ENCODE results near the gene RDM1. TPM values are rescaled to one million over a fixed set of nuclear protein-coding genes. Genes with fewer than 3 reads are reported as not detected.
"Not testable (repeated sequence)": the region's sequence is repeated elsewhere in the genome, so short reads cannot be mapped to it uniquely, and the experiment has no call there.

Gene RDM1
- total RNA-seq, 1 donor, result not detected

DNA sequence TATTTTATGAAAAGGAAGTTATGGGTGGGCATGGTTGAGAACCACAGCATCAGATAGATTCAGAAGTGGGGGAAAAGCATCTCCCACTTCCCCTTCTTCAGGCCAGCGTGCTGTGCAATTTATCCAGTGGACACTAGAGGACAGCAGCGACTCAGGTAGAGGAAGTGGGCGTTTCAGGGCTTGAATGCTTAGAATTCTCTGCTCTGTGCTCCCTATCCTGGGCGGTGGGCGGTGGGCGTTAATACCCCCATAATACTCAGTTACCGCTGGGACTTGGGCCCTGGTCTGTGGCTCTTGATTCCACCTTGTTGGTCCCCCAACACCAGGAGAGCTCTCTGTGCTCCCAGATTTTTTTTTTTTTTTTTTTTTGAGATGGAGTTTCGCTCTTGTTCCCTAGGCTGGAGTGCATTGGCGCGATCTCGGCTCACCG lies 16.6 kb upstream of the RDM1 start:
- Histone ChIP-seq H3K4me3 (ENCODE audit: low read length) (no peak overlapping the region), H3K9me3 (ENCODE audit: low read depth, low read length) (no peaks in the 10 kb centered on the region), H3K4me1 (ENCODE audit: insufficient read depth, low read length) (peaks cover 7% of the 10 kb centered on the region), H3K27me3 (ENCODE audit: insufficient read depth, low read length) (no peaks in the 10 kb centered on the region)

DNA sequence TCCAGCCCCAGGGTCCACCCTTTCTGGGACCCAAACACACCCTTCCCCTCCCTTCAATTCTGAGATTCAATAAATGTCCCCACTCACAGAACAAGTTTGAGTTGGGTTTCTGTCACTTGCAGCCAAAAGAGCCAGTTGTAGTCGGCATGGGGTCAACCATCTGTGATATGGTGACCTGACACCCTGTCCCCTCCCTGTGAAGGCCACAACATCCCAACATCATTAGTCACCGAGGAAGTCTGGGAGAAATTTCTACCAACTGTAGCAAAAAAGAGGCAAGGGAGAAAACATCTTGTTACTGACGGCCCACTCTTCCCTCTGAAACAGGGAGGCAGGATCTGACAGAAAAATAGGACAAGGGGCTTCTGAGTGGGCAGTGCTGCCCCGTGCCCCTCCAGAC lies 13.6 kb upstream of the RDM1 start:
- H3K27me3 ChIP-seq (ENCODE audit: insufficient read depth, low read length), result no peaks in the 10 kb centered on the region
- H3K9me3 ChIP-seq (ENCODE audit: low read depth, low read length), result no peaks in the 10 kb centered on the region
- peaks cover 7% of the 10 kb centered on the region for H3K4me1 ChIP-seq (ENCODE audit: insufficient read depth, low read length)
- no peak overlapping the region for H3K4me3 ChIP-seq (ENCODE audit: low read length)

DNA sequence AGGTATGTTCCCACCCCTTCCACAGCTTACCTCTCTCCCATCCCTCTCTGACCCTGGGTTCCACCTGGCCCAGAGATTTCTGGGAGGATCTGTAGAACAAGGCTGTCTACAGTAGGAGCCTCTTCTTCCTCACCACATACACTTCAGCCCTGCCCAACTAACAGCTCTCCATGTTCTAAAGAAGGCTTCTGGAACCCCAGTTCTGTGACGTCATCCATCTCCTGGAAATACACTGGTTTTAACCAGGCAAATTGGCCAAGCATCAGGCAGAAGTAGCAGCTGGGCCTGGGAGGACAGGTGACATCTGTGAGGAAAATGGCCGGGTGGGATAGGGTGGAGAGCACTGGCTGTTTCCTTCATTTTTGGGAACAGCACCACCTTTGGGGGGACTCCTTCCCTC lies 13.0 kb upstream of the RDM1 start, which contains the start of gene LYZL6:
Gene LYZL6 (minus strand): TSS at position 177 of the 400 bp plus-strand sequence. CDS start 4,357 bp downstream, outside the sequence.
- H3K4me3 ChIP-seq (ENCODE audit: low read length), result no peak within 1 kb of the TSS
- peaks cover 7% of the 10 kb centered on the region for H3K4me1 ChIP-seq (ENCODE audit: insufficient read depth, low read length)
- H3K9me3 ChIP-seq (ENCODE audit: low read depth, low read length), result no peaks in the 10 kb centered on the region
- H3K27me3 ChIP-seq (ENCODE audit: insufficient read depth, low read length), result no peaks in the 10 kb centered on the region

DNA sequence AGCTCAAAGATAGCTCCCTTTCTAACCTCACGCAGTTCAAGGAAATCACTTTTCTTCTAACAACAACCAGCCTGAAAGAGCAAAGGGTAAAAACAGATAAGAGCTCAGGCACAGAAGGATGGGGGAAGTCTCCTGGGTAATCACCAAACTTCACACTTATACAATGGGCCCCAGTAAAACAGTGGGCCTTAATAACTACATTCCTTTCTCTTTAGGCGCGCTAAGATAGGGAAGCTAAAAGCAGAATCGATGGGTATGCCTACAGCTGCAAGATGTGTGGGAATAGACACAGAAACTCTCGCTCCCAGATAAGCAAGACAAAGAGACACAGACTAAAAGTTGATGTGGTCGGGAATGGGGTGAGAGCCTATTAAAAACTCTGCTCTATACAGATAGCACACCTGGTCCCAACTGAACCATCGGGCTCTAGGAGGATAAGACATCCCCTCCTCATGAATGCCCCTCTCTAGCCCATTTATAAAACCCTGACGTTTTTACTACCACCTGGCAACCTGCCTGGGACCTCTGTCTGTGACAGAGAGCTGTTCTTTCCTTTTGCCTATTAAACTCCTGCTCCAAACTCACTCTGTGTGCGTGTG lies 12.1 kb upstream of the RDM1 start:
- Histone ChIP-seq H3K4me1 (ENCODE audit: insufficient read depth, low read length) (peaks cover 7% of the 10 kb centered on the region), H3K4me3 (ENCODE audit: low read length) (no peak overlapping the region), H3K9me3 (ENCODE audit: low read depth, low read length) (no peaks in the 10 kb centered on the region), H3K27me3 (ENCODE audit: insufficient read depth, low read length) (no peaks in the 10 kb centered on the region)

DNA sequence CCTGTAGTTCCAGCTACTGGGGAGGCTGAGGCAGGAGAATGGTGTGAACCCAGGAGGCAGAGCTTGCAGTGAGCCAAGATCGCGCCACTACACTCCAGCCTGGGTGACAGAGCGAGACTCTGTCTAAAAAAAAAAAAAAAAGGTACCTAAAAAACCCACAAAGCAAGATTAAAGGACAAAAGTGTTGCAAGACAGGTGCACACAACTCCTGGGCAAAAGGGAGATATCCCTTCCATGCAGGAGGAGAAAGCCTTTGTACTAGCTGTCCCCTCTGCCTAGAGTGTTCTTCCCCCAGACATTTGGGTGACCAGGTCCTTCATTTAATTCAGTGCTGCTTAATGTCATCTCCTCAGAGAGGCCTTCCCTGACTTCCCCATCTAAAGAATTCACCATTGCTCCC lies 7.9 kb upstream of the RDM1 start:
- H3K27me3 ChIP-seq (ENCODE audit: insufficient read depth, low read length); H3K4me3 ChIP-seq (ENCODE audit: low read length); H3K4me1 ChIP-seq (ENCODE audit: insufficient read depth, low read length); H3K9me3 ChIP-seq (ENCODE audit: low read depth, low read length): not testable (repeated sequence)

DNA sequence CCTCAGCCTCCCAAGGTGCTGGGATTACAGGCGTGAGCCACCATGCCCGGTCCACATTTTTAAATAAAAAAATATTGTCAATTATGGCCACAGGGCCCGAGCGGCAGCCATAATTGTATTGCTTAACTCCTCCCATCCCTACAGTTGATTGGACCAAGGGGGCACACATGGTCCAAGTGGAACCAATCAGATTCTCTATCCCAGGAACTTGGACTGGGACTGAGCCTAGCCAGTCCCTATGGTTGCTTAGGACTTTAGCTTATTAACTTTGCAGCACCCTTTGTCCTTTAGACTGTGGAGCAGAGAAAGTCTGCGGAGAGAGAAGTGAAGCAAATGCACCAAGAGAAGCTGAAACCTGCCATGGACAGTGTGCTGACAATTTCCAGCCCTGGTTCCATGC lies 5.5 kb upstream of the RDM1 start:
- Histone ChIP-seq H3K27me3 (ENCODE audit: insufficient read depth, low read length) (no peaks in the 10 kb centered on the region), H3K9me3 (ENCODE audit: low read depth, low read length) (no peaks in the 10 kb centered on the region), H3K4me3 (ENCODE audit: low read length) (no peak overlapping the region), H3K4me1 (ENCODE audit: insufficient read depth, low read length) (no peaks in the 10 kb centered on the region)

DNA sequence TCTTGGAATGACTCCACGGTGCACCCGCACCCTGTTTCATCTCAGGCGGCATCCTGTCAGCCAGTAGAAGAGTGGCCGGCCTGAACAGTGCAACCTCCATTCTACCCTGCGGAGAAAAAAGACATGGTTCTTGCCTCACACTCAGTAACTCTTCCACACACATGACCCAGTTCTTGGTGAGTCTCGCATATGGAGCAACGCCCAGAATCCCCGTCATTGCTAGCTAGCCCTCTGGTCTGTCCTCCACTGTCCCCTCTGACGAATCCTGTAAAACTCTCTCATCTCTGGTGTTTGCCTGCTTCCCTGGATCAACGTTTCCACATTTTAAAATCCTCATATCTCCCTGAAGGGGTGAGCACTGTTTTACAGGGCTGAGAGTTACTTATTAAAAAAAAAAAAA lies 4.2 kb upstream of the RDM1 start:
- no peak overlapping the region for H3K4me3 ChIP-seq (ENCODE audit: low read length)
- peaks cover 12% of the 10 kb centered on the region for H3K4me1 ChIP-seq (ENCODE audit: insufficient read depth, low read length)
- H3K27me3 ChIP-seq (ENCODE audit: insufficient read depth, low read length), result no peaks in the 10 kb centered on the region
- no peaks in the 10 kb centered on the region for H3K9me3 ChIP-seq (ENCODE audit: low read depth, low read length)

DNA sequence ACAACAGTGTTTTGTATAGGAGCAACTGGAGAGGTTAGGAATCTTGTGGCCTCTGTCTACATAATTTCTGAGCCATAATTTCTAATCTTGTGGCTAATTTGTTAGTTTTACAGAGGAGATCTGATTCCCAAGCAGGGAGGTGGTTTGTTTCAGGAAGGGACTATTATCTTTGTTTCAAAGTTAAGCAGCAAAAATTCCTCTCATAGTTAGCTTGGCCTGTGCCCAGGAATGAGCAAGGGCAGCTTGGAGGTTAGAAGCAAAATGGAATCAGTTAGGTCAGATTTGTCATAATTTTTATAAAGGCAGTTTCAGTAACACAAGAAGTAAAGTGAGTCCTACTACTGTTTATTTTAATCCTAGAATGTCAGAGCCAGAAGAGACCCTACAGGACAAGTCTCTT lies 2.0 kb upstream of the RDM1 start:
- Histone ChIP-seq H3K9me3 (ENCODE audit: low read depth, low read length) (no peaks in the 10 kb centered on the region), H3K4me1 (ENCODE audit: insufficient read depth, low read length) (peaks cover 13% of the 10 kb centered on the region), H3K27me3 (ENCODE audit: insufficient read depth, low read length) (no peaks in the 10 kb centered on the region), H3K4me3 (ENCODE audit: low read length) (no peak overlapping the region)

DNA sequence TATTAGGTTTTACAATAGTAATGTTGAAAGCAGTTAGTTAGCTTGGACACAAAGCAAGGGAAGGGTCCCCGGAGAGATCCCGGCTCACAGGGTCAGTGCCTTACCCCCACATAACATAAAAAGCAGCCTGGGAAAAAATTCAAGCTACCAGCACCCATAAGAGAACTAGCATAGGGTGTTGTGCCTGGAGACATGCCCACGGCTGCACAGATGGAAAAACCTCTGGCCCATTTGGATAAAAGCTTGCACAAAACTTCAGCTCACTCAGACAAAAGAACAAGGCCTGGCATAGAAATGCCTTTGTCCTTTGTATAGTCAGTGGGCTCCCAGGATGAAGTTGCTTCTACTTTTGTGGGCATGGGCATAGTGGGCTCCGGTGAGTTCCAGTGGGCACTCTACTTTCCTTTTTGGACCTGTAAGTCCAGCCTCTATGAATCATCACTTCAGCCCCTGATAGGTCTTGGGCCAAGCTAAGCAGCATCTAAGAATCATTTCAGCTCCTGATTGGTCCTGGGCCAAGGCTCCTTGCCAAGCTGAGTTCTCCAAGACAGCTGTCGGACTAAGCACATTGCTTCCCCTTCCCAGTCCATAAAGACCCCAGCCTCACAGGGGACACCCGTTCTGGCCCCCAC lies 1.3 kb upstream of the RDM1 start:
- Histone ChIP-seq H3K4me3 (ENCODE audit: low read length) (no peak overlapping the region), H3K9me3 (ENCODE audit: low read depth, low read length) (no peaks in the 10 kb centered on the region), H3K4me1 (ENCODE audit: insufficient read depth, low read length) (peaks cover 13% of the 10 kb centered on the region), H3K27me3 (ENCODE audit: insufficient read depth, low read length) (no peaks in the 10 kb centered on the region)

DNA sequence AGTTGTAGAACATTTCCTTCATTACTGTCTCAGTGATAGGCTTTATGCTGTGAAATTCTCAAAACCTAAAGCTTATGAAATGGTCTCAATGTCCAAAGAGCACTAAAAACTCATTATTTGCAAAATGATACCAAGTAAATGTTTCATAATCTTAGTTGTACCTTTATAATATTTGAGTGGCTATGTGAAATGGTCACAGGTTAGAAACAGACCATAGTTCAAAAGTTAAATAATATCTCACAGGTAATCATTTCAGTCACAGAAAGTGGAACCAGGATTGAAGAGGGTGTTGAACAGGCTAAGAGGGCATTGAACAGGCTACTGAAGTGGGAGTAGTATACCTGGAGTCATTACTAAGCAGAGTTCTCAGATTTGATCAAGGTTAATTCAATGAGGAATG lies 2.9 kb downstream of the RDM1 start:
- no peak overlapping the region for H3K4me3 ChIP-seq (ENCODE audit: low read length)
- peaks cover 13% of the 10 kb centered on the region for H3K4me1 ChIP-seq (ENCODE audit: insufficient read depth, low read length)
- H3K27me3 ChIP-seq (ENCODE audit: insufficient read depth, low read length), result no peaks in the 10 kb centered on the region
- no peaks in the 10 kb centered on the region for H3K9me3 ChIP-seq (ENCODE audit: low read depth, low read length)

DNA sequence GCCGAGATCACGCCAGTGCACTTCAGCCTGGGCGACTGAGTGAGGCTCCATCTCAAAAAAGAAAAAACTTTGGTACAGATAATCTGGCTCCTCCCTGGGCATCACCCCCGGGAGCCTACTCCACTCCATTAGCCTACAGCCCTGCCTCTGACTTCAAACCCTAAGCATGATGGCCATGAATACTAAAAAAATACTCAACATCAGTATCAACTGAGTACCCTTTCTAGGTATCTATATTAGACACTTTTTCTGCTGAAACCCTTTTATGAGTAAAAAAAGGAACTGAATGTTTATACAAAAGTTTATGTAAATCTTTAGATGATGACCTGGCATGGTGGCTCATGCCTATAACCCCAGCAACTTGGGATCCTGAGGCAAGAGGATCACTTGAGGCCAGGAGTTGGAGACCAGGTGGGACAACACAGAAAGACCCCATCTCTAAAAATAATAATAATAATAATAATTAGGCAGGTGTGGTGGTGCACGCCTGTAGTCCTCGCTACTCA lies 6.9 kb downstream of the RDM1 start:
- Histone ChIP-seq H3K27me3 (ENCODE audit: insufficient read depth, low read length) (no peaks in the 10 kb centered on the region), H3K9me3 (ENCODE audit: low read depth, low read length) (no peaks in the 10 kb centered on the region), H3K4me3 (ENCODE audit: low read length) (no peak overlapping the region), H3K4me1 (ENCODE audit: insufficient read depth, low read length) (no peaks in the 10 kb centered on the region)

DNA sequence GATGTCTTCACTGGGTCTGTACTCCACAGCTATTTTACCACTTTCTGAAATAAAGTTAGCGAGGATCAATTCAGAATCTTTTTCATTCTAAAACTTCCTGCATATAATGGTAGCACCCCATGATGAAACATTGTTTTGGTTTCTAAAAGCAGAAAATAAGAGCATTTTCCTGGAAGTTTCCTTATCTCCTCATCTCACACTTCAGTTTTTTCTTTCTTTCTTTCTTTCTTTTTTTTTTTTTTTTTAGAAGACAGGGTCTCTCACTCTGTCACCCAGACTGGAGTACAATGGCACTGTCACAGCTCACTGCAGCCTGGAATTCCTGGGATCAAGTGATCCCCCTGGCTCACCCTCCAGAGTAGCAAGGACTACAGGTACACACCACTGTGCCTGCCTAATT lies 10.3 kb downstream of the RDM1 start:
- H3K9me3 ChIP-seq (ENCODE audit: low read depth, low read length), result no peaks in the 10 kb centered on the region
- H3K4me1 ChIP-seq (ENCODE audit: insufficient read depth, low read length), result no peaks in the 10 kb centered on the region
- H3K4me3 ChIP-seq (ENCODE audit: low read length), result no peak overlapping the region
- no peaks in the 10 kb centered on the region for H3K27me3 ChIP-seq (ENCODE audit: insufficient read depth, low read length)

DNA sequence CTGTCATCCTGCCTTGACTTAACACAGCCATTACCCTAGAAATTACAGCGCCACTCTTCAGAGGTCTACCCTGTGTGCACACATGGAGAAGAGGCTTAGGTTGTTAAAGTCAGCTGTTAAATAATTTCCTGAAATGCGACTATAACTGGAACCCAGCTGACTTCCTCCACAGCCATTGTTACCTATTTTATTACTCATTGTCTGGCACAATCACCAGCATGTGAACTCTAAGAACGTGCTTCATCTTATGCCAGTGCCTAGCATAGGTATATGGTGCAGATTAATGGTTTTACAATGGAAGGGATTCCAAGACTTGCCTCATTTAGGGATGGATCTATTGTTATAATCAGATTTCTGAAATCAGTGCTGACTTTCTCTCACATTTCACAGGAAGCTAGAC lies 11.9 kb downstream of the RDM1 start:
- no peaks in the 10 kb centered on the region for H3K4me1 ChIP-seq (ENCODE audit: insufficient read depth, low read length)
- H3K9me3 ChIP-seq (ENCODE audit: low read depth, low read length), result no peaks in the 10 kb centered on the region
- H3K27me3 ChIP-seq (ENCODE audit: insufficient read depth, low read length), result no peaks in the 10 kb centered on the region
- no peak overlapping the region for H3K4me3 ChIP-seq (ENCODE audit: low read length)

DNA sequence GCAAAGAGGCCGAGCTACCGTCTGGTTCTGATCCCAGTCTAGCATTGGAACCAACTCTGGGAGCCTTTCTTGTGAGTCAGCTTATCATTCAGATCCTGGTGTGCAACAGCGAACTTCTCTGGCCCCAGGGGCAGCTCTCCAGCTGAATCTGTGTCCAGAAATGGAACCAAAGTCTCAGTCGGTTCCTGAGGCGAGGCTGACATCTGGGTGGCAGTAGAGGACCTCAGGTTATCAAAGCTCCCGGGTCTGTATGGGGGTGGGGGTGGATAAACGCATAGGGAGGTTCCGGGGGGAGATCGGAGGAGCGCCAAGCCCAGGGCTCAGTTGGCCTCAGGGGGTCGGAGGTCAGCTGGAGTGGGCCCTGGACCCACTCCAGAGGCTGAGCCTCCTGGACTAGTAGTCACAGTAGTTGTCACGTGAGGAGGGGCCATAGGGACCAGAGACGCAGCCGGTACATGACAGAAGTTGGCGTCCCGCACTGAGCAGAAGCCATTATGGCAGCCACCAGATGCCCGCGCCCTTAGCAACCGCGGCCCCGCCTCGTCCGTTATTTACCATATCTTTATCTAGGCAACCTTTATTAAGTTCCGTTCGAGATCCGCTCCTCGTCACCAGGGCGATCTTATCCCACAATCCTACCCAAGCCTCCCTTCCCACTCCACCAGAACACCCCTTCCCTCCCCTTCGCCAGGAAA lies 12.9 kb downstream of the RDM1 start:
- no peaks in the 10 kb centered on the region for H3K27me3 ChIP-seq (ENCODE audit: insufficient read depth, low read length)
- no peak overlapping the region for H3K4me3 ChIP-seq (ENCODE audit: low read length)
- no peaks in the 10 kb centered on the region for H3K4me1 ChIP-seq (ENCODE audit: insufficient read depth, low read length)
- no peaks in the 10 kb centered on the region for H3K9me3 ChIP-seq (ENCODE audit: low read depth, low read length)

DNA sequence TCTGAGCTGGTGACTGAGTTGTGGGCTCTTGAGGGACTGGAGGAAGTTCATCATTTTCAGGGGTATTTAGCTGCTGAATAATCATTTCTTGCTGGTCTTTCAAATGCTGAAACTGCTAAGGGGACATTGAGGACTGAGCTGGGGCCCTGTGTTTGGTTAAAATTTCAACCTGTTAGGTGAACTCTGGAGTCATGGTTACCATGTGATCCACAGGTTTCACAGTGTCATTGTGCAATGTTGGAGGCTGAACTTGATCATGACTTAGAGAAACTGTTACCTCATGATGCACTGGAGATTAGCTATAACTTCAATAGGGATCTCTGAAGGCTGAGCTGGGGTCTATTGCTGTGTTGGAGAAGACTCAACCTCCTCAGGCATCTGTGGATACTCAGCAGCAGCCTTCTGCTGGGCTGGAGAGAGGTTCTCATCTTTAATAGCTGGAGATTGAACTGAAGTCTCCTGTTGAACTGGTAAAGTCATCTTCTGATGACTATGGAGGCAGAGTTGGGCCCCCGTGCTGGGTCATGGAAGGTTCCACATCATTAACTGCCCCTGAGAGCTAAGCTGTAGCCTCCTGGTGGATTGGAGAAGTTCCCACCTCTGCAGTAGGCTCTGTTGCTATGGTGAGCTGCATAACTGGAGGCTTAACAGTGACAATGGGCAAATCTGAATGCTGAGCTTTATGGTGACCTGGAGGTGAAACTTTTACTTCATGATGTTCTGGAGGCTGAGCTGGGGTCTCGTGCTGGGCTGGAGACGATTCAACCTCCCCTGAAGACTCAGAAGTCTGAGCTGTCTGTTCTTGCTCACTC lies 15.2 kb downstream of the RDM1 start:
- no peaks in the 10 kb centered on the region for H3K4me1 ChIP-seq (ENCODE audit: insufficient read depth, low read length)
- no peaks in the 10 kb centered on the region for H3K27me3 ChIP-seq (ENCODE audit: insufficient read depth, low read length)
- H3K9me3 ChIP-seq (ENCODE audit: low read depth, low read length), result no peaks in the 10 kb centered on the region
- no peak overlapping the region for H3K4me3 ChIP-seq (ENCODE audit: low read length)

Data from mononuclear cell (primary cell).